Cerebellar nuclear complex (tissue), 1 donor: ENCODE measurements around the gene HS6ST3.
"Not testable (repeated sequence)": the region's sequence is repeated elsewhere in the genome, so short reads cannot be mapped to it uniquely, and the experiment has no call there.

Experiments
- DNase-seq, 2 experiments: peaks; one replicate each; lab custom pipeline; 2025; lab: John Stamatoyannopoulos, UW

Gene HS6ST3

GRCh38 chr13:96089749-96090239 is at the start of gene HS6ST3:
TSS of gene HS6ST3 (plus strand) at chr13:96090107.
- DNase-seq = no peak

- no peak for DNase-seq
Observed at GRCh38 chr13:96041326-96042110, 48.4 kb upstream of the HS6ST3 start.

- DNase-seq = no peak
Observed at GRCh38 chr13:96044238-96044637, 45.7 kb upstream of the HS6ST3 start.

- DNase-seq = not testable (repeated sequence)
Observed at GRCh38 chr13:96046449-96047126, 43.3 kb upstream of the HS6ST3 start.

- not testable (repeated sequence) for DNase-seq
Observed at GRCh38 chr13:96050955-96051354, 39.0 kb upstream of the HS6ST3 start.

GRCh38 chr13:96051491-96051890 is 38.4 kb upstream of the HS6ST3 start:
- DNase-seq = not testable (repeated sequence)

- DNase-seq = not testable (repeated sequence)
Observed at GRCh38 chr13:96051946-96052345, 38.0 kb upstream of the HS6ST3 start.

GRCh38 chr13:96052656-96053002 is 37.3 kb upstream of the HS6ST3 start:
- DNase-seq = no peak

GRCh38 chr13:96053003-96053703 is 36.8 kb upstream of the HS6ST3 start, which contains the start of gene UGGT2:
TSS of gene UGGT2 (minus strand) at chr13:96053401. CDS start at chr13:96053312, 89 bp downstream.
- DNase-seq = no peak

- DNase-seq = no peak
Observed at GRCh38 chr13:96065849-96066248, 24.1 kb upstream of the HS6ST3 start.

- no peak for DNase-seq
Observed at GRCh38 chr13:96068729-96069128, 21.2 kb upstream of the HS6ST3 start.

GRCh38 chr13:96071504-96071903 is 18.4 kb upstream of the HS6ST3 start:
- no peak for DNase-seq

GRCh38 chr13:96072392-96072791 is 17.5 kb upstream of the HS6ST3 start:
- DNase-seq = no peak

GRCh38 chr13:96075953-96076543 is 13.9 kb upstream of the HS6ST3 start:
- no peak for DNase-seq

- DNase-seq = no peak
Observed at GRCh38 chr13:96080676-96081075, 9.2 kb upstream of the HS6ST3 start.

GRCh38 chr13:96081888-96082287 is 8.0 kb upstream of the HS6ST3 start:
- no peak for DNase-seq

GRCh38 chr13:96082640-96083039 is 7.3 kb upstream of the HS6ST3 start:
- DNase-seq = no peak

- DNase-seq = no peak
Observed at GRCh38 chr13:96086736-96087135, 3.2 kb upstream of the HS6ST3 start.

GRCh38 chr13:96089139-96089538 is 768 bp upstream of the HS6ST3 start:
- no peak for DNase-seq

GRCh38 chr13:96090240-96091101 is 564 bp downstream of the HS6ST3 start:
- DNase-seq = no peak
